Upper lobe of left lung (tissue), 4 donors: Measurements from ENCODE around the gene BRIP1.

Experiments
- CTCF ChIP-seq, 6 experiments: fragments of 450-650 bp in 4 of 6; fragments of 200-600 bp in 2 of 6; sonication (generic) in 2 of 6; IDR thresholded peaks; one replicate each; pipeline ENCODE4 v1.5.1; 2016 to 2019; ENCODE audit warnings: antibody characterized with exemption in 6 of 6
- EP300 ChIP-seq, 4 donors: sonication (generic); formaldehyde crosslinking; IDR thresholded peaks; one replicate each; pipeline ENCODE4 v1.5.1; 2017; ENCODE audit warnings: antibody characterized with exemption in 4 of 4, control low read depth in 2 of 4
- POLR2A ChIP-seq, 4 donors: fragments of 450-650 bp; IDR thresholded peaks; one replicate each; pipeline ENCODE4 v1.5.1; 2016 to 2017; ENCODE audit warnings: antibody characterized with exemption in 4 of 4, mild to moderate bottlenecking in 2 of 4
- POLR2AphosphoS5 ChIP-seq, 2 donors: sonication (generic); formaldehyde crosslinking; IDR thresholded peaks; one replicate each; pipeline ENCODE4 v1.5.1; 2017; ENCODE audit warnings: antibody characterized with exemption in 2 of 2

GRCh38 chr17:61739002-61739401, 124.3 kb downstream of the BRIP1 start:
- no peak for TF ChIP-seq CTCF (IDR thresholded peaks at IDR 0.05)
- no peak for TF ChIP-seq POLR2AphosphoS5 (IDR thresholded peaks at IDR 0.05)
- no peak for TF ChIP-seq POLR2A (IDR thresholded peaks at IDR 0.05)
- TF ChIP-seq EP300 (IDR thresholded peaks at IDR 0.05), result no peak
